Small intestine (tissue), 7 donors: ENCODE measurements around the gene ZNF440. TPM values are rescaled to one million over a fixed set of nuclear protein-coding genes. Genes with fewer than 3 reads are reported as not detected.
"Not testable (repeated sequence)": the region's sequence is repeated elsewhere in the genome, so short reads cannot be mapped to it uniquely, and the experiment has no call there.

Experiments used
- DNase-seq, 2 donors: peaks; one replicate each; pipeline versions ENCODE4 v3.0.0 to v3.0.0-alpha.2; 2013
- FAIRE-seq: peaks from 2 replicates; lab custom pipeline; 2012; peaks lifted over from hg19 to GRCh38; lab: Jason Lieb, UNC
- H3K27ac ChIP-seq, 3 donors: one replicate each; pipeline ENCODE4 v1.5.1; 2013; ENCODE audit warnings: low read length in 2 of 3, mild to moderate bottlenecking in 2 of 3, control low read depth in 1 of 3, inconsistent platforms in 1 of 3, low read depth in 1 of 3, moderate library complexity in 1 of 3
- H3K27me3 ChIP-seq, 3 donors: one replicate each; pipeline ENCODE4 v1.6.1; 2013; ENCODE audit warnings: low read length in 3 of 3, inconsistent platforms in 1 of 3; ENCODE audit not compliant: control insufficient read depth in 3 of 3, insufficient read depth in 3 of 3
- H3K36me3 ChIP-seq, 3 donors: one replicate each; pipeline ENCODE4 v1.6.1; 2013; ENCODE audit warnings: low read length in 3 of 3, inconsistent platforms in 1 of 3, low read depth in 1 of 3, mild to moderate bottlenecking in 1 of 3, moderate library complexity in 1 of 3; ENCODE audit not compliant: control insufficient read depth in 3 of 3, insufficient read depth in 2 of 3
- H3K4me1 ChIP-seq, 3 donors: one replicate each; pipeline ENCODE4 v1.6.1; 2013; ENCODE audit warnings: low read length in 2 of 3, inconsistent platforms in 1 of 3, low read depth in 1 of 3, mild to moderate bottlenecking in 1 of 3, moderate library complexity in 1 of 3; ENCODE audit not compliant: control insufficient read depth in 3 of 3, insufficient read depth in 2 of 3
- H3K4me3 ChIP-seq, 3 donors: one replicate each; pipeline ENCODE4 v1.5.1; 2013; ENCODE audit warnings: low read length in 3 of 3, control low read depth in 1 of 3, inconsistent platforms in 1 of 3, low read depth in 1 of 3, mild to moderate bottlenecking in 1 of 3, moderate library complexity in 1 of 3
- H3K9me3 ChIP-seq, 2 donors: one replicate each; pipeline ENCODE4 v1.6.1; 2013; ENCODE audit warnings: low read depth in 1 of 2, low read length in 1 of 2; ENCODE audit not compliant: control insufficient read depth in 2 of 2, insufficient read depth in 1 of 2
- WGBS, 3 donors: extraction: QIAGEN DNeasy Blood & Tissue Kit; methylation state at CpG; one replicate each; pipeline ENCODE4 v1.1.7; 2013; 5-methylcytosine and 5-hydroxymethylcytosine counted together
- polyA plus RNA-seq, 4 donors: library from polyadenylated mRNA; stranded (reverse) in 3 of 4; unstranded in 1 of 4; fragments of 200-250 nt in 3 of 4; fragments of 120-200 nt in 1 of 4; gene quantifications; one replicate each; pipeline versions ENCODE4 v1.2.1 to v1.2.3, GENCODE V29; 2013
- donor health status: healthy with polysubstance abuse.
- donor health status: control.
- donor health status: control.
- donor health status: Bipolar disorder and iron deficiency.
- donor health status: healthy.

Gene ZNF440
- polyA plus RNA-seq, 4 donors, result 3.5 to 18.0 (median 7.4) TPM

DNA sequence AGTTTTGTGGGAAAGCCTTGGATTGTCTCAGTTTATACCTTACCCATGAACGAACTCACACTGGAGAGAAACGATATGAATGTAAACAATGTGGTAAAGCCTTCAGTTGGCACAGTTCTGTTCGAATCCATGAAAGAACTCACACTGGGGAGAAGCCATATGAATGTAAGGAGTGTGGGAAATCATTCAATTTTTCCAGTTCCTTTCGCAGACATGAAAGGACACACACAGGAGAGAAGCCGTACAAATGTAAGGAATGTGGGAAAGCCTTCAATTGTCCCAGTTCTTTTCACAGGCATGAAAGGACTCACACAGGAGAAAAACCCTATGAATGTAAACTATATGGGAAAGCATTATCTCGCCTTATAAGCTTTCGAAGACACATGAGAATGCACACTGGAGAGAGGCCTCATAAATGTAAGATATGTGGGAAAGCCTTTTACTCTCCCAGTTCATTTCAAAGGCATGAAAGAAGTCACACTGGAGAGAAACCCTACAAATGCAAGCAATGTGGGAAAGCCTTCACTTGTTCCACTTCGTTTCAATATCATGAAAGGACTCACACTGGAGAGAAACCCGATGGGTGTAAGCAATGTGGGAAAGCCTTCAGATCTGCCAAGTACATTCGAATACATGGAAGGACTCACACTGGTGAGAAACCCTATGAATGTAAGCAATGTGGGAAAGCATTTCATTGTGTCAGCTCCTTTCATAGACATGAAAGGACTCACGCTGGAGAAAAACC is 7.5 kb upstream of the ZNF440 start:
- Histone ChIP-seq H3K27me3 (no peaks in the 10 kb centered on the region), H3K4me1 (no peaks in the 10 kb centered on the region), H3K4me3 (no peak overlapping the region), H3K36me3 (no peaks in the 10 kb centered on the region), H3K9me3 (peaks cover 4 to 38% of the 10 kb centered on the region in 2 donors), H3K27ac (no peak overlapping the region)
- no peak for DNase-seq
- no peak for FAIRE-seq
- 91 to 92% (median 91%) methylated on average over 11 of the region's 11 CpGs for WGBS, 3 donors

DNA sequence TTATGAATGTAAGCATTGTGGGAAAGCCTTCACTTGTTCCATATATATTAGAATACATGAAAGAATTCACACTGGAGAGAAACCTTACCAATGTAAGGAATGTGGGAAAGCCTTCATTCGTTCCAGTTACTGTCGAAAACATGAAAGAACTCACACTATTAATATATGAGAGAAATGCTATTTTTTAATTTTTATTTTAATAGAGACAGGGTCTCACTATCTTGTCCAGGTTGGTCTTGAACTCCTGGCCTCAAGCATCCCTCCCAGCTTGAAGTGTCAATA is 7.0 kb upstream of the ZNF440 start:
- Histone ChIP-seq H3K4me3 (no peak overlapping the region), H3K9me3 (peaks cover 4 to 38% of the 10 kb centered on the region in 2 donors), H3K27ac (no peak overlapping the region), H3K36me3 (no peaks in the 10 kb centered on the region), H3K27me3 (no peaks in the 10 kb centered on the region), H3K4me1 (no peaks in the 10 kb centered on the region)
- FAIRE-seq (no peak), DNase-seq (no peak)
- 92 to 94% (median 92%) methylated on average over 2 of the region's 2 CpGs for WGBS, 3 donors

DNA sequence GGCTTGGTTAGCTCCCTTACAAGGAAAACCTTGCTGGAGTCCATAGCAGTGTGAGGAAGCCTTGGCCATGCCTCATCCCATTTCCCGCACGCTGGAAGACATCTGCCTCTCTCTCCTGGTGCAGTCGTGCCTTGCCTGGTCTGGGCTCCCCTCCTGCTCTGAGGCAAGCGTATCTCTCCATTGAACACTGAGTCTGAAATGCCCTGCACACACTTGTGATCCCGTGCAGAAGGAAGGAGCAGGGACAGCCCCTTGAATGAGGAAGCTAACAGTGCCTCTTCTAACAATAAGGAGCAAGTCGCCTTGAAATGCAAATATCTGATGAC is 407 bp upstream of the ZNF440 start:
- DNase-seq, result no peak
- peaks cover 0 to 11% (median 0%) of the 10 kb centered on the region in 3 donors for H3K36me3 ChIP-seq
- H3K9me3 ChIP-seq, result peaks cover 0 to 23% of the 10 kb centered on the region in 2 donors
- FAIRE-seq, result no peak
- WGBS, 3 donors, result 2 to 6% (median 5%) methylated on average over 6 of the region's 6 CpGs
- peak overlapping the region; percentile 74 to 79 (median 76) for H3K4me3 ChIP-seq
- no peaks in the 10 kb centered on the region for H3K27me3 ChIP-seq
- H3K4me1 ChIP-seq, result peaks cover 0 to 3% (median 0%) of the 10 kb centered on the region in 3 donors
- H3K27ac ChIP-seq, result peak overlapping the region in 2 of 3 donors; percentile 0 to 47

DNA sequence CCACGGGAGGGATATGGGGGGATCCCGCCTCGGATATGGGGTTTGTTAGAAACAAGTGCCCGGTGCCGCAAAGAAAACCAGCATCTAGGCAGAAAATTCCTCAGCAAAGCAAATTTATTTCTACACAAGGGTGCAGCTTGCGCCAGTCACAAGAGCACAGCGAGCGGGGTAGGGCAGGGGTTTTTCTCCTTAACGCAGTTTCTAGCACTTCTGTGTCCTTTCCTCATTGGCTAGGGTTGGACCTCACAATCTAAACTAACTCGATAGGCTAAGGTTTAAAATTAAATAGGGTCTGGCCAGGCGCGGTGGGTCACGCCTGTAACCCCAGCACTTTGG is 595 bp downstream of the ZNF440 start:
- DNase-seq (peak in 1 of 2 donors; percentile 33), FAIRE-seq (no peak)
- WGBS, 3 donors, result 4 to 10% (median 6%) methylated on average over 13 of the region's 13 CpGs
- H3K27me3 ChIP-seq, result no peaks in the 10 kb centered on the region
- H3K27ac ChIP-seq, result peak overlapping the region; percentile 88 to 95 (median 91)
- peaks cover 0 to 3% (median 0%) of the 10 kb centered on the region in 3 donors for H3K4me1 ChIP-seq
- peak overlapping the region; percentile 74 to 79 (median 76) for H3K4me3 ChIP-seq
- H3K36me3 ChIP-seq, result peaks cover 0 to 18% (median under 1%) of the 10 kb centered on the region in 3 donors
- H3K9me3 ChIP-seq, result peaks cover 0 to 32% of the 10 kb centered on the region in 2 donors

DNA sequence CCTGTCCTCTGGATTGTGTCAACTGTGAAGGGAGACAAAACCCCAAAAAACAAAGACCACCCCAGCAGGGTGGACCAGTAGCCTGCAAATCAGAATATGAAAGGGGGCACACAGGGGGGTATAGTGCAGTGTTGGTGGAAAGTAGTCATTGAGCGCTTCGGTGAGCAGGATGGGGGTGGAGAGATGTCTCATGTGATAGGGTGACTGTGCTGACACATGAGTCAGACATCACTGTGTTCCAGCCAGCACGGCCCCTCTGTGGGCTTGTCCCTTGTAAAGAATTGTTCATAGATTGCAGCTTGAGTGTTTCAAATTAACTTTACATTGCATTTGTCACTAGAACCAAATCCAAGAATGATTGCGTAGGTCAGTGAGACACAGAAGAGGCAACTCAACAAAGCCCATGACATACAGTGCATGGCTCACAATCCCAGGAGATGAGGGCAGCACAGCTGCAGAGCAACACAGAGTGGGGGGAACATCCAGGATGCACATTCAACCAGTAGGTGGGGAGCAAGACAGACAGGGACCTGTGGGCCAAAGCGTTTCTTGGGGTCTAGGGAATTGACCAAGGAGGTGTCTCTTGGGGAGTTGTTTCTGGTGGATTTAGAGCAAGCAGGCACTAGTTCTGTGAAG is 7.5 kb downstream of the ZNF440 start:
- H3K9me3 ChIP-seq, result peaks cover 0 to 73% of the 10 kb centered on the region in 2 donors
- DNase-seq (no peak), FAIRE-seq (no peak)
- no peaks in the 10 kb centered on the region for H3K27me3 ChIP-seq
- H3K36me3 ChIP-seq, result peaks cover 0 to 50% (median 12%) of the 10 kb centered on the region in 3 donors
- H3K27ac ChIP-seq, result no peak overlapping the region
- no peak overlapping the region for H3K4me3 ChIP-seq
- 89 to 92% (median 91%) methylated on average over 5 of the region's 5 CpGs for WGBS, 3 donors
- no peaks in the 10 kb centered on the region for H3K4me1 ChIP-seq

DNA sequence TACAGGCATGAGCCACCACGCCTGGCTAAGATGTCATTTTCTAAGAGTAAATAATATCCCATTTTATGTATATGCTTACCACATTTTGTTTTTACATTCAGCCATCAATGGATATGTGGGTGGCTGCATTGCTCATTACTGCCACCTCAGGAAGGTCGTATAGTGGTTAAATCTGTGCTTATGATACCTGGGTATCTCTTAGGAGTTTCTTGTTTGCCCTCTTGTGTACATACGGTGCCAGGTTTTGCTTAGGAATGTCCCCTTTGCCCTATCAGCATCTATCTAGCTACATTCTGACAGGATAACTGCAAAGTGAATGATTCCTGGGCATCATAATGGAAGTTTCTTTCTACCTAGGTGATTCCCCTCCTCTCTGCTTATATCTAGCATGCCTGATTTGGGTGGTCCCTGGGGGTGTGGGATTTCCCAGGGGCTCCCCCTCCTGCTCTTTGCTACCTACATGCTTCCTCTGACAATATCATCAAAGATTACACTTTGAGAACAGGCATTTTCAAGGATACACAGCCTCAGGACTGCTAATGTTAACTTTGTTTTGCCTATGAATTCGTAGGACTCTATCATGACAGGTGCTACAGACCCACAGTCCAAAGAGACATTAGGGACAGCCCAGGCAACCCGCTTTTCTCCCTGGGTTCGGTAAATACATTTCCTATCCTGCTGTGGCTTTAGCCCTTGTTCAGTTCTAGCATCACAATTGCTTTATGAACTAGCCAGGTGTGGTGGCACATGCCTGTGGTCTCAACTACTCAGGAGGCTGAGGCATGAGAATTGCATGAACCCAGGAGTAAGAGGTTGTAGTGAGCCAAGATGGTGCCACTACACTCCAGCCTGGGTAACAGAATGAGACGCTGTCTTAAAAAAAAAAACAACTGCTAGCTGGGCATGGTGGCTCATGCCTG is 15.1 kb downstream of the ZNF440 start:
- Histone ChIP-seq H3K9me3 (peaks cover 1 to 70% of the 10 kb centered on the region in 2 donors), H3K36me3 (peaks cover 18 to 39% (median 25%) of the 10 kb centered on the region in 3 donors)
- not testable (repeated sequence) for H3K27me3 ChIP-seq, FAIRE-seq, H3K4me1 ChIP-seq, DNase-seq, H3K4me3 ChIP-seq, H3K27ac ChIP-seq
- WGBS, 3 donors, result 92 to 97% (median 94%) methylated on average over 7 of the region's 7 CpGs

DNA sequence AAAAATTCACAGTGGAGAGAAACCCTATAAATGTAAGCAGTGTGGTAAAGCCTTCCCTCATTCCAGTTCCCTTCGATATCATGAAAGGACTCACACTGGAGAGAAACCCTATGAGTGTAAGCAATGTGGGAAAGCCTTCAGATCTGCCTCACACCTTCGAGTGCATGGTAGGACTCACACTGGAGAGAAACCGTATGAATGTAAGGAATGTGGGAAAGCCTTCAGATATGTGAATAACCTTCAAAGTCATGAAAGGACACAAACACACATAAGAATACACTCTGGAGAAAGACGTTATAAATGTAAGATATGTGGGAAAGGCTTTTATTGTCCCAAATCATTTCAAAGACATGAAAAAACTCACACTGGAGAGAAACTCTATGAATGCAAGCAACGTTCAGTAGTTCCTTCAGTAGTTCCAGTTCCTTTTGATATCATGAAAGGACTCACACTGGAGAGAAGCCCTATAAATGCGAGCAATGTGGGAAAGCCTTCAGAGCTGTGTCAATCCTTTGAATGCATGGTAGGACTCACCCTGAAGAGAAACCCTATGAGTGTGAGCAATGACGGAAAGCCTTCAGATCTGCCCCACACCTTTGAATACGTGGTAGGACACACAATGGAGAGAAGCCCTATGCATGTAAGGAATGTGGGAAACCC is 18.3 kb downstream of the ZNF440 start:
- peaks cover 0 to 4% (median 0%) of the 10 kb centered on the region in 3 donors for H3K4me1 ChIP-seq
- peaks cover 18 to 27% (median 25%) of the 10 kb centered on the region in 3 donors for H3K36me3 ChIP-seq
- no peak for FAIRE-seq
- H3K27ac ChIP-seq, result no peak overlapping the region
- DNase-seq, result no peak
- peak overlapping the region in 1 of 3 donors; percentile 14 for H3K4me3 ChIP-seq
- H3K27me3 ChIP-seq, result no peaks in the 10 kb centered on the region
- peaks cover 1 to 62% of the 10 kb centered on the region in 2 donors for H3K9me3 ChIP-seq
- WGBS, 3 donors, result 96 to 98% (median 97%) methylated on average over 8 of the region's 8 CpGs

DNA sequence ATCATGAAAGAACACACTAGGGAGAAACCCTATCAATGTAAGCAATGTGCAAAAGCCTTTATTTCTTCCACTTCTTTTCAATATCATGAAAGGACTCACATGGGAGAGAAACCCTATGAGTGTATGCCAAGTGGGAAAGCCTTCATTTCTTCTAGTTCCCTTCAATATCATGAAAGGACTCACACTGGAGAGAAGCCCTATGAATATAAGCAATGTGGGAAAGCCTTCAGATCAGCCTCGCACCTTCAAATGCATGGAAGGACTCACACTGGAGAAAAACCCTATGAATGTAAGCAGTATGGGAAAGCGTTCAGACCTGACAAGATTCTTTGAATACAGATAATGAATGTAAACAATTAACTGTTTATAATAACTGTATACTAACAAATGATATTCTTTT is 19.5 kb downstream of the ZNF440 start:
- peaks cover 1 to 56% of the 10 kb centered on the region in 2 donors for H3K9me3 ChIP-seq
- 92 to 100% (median 98%) methylated on average over 2 of the region's 2 CpGs for WGBS, 3 donors

More for the DNA sequence above, 19.5 kb downstream of the ZNF440 start:
- Histone ChIP-seq H3K27ac (no peak overlapping the region), H3K27me3 (no peaks in the 10 kb centered on the region), H3K4me1 (peaks cover 0 to 4% (median 0%) of the 10 kb centered on the region in 3 donors), H3K36me3 (peaks cover 18 to 25% (median 23%) of the 10 kb centered on the region in 3 donors), H3K4me3 (no peak overlapping the region)
- DNase-seq (no peak), FAIRE-seq (no peak)
